Measurements from ENCODE around the gene LRRFIP1. TPM values are rescaled to one million over a fixed set of nuclear protein-coding genes. Genes with fewer than 3 reads are reported as not detected.

LRRFIP1 gene
- total RNA-seq, 1 donor from 2014 or later: 37.1 TPM

- Mint-ChIP-seq H3K4me1 (peaks cover 49% of the 10 kb centered on the region), H3K27ac (ENCODE audit: unreplicated experiment) (peak overlapping the region; percentile 75), H3K36me3 (ENCODE audit: low read depth) (no peaks in the 10 kb centered on the region), H3K9me3 (no peaks in the 10 kb centered on the region), H3K4me3 (peak overlapping the region; percentile 76), H3K27me3 (ENCODE audit: low read depth) (no peaks in the 10 kb centered on the region)
- no peak for TF ChIP-seq CTCF (conservative IDR thresholded peaks at IDR 0.05)
- no peak for DNase-seq (ENCODE audit: low read depth, low spot score)
Observed at GRCh38 chr2:237675316-237675715, 47.9 kb downstream of the LRRFIP1 start.

GRCh38 chr2:237680702-237681478, 53.5 kb downstream of the LRRFIP1 start:
- H3K9me3 Mint-ChIP-seq: no peaks in the 10 kb centered on the region
- H3K4me3 Mint-ChIP-seq: no peak overlapping the region
- peak overlapping the region; percentile 62 for H3K27ac Mint-ChIP-seq (ENCODE audit: unreplicated experiment)
- H3K36me3 Mint-ChIP-seq (ENCODE audit: low read depth): peaks cover 10% of the 10 kb centered on the region
- DNase-seq (ENCODE audit: low read depth, low spot score): no peak
- H3K4me1 Mint-ChIP-seq: peaks cover 16% of the 10 kb centered on the region
- H3K27me3 Mint-ChIP-seq (ENCODE audit: low read depth): no peaks in the 10 kb centered on the region
- TF ChIP-seq CTCF (conservative IDR thresholded peaks at IDR 0.05): no peak

DNA sequence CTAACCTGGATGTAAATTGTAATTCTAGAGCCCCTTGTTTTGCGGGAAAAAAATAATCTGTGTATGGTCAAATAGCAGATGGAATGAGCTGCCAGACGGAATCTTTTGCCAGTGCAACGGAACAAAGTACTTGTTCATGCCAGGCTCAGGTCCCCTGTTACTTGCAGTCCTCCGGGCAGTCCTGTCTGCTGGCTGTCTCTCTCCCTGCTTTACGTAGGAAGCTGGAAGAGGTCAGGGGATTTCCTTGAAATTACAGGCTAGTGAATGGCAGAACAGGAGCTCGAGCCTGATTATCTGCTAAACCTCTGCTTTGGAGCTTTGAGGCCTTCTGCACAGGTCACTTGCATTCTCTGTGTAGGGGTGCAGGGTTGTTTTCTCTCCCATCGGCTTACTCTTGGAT, 54.8 kb downstream of the LRRFIP1 start:
- H3K4me3 Mint-ChIP-seq: no peak overlapping the region

GRCh38 chr2:237682856-237683670, 55.7 kb downstream of the LRRFIP1 start:
- no peaks in the 10 kb centered on the region for H3K27me3 Mint-ChIP-seq (ENCODE audit: low read depth)
- peaks cover 12% of the 10 kb centered on the region for H3K36me3 Mint-ChIP-seq (ENCODE audit: low read depth)
- H3K4me3 Mint-ChIP-seq: no peak overlapping the region
- H3K4me1 Mint-ChIP-seq: peaks cover 11% of the 10 kb centered on the region
- H3K9me3 Mint-ChIP-seq: no peaks in the 10 kb centered on the region
- TF ChIP-seq CTCF (conservative IDR thresholded peaks at IDR 0.05): no peak
- no peak overlapping the region for H3K27ac Mint-ChIP-seq (ENCODE audit: unreplicated experiment)
- no peak for DNase-seq (ENCODE audit: low read depth, low spot score)

More for the DNA sequence above, 54.8 kb downstream of the LRRFIP1 start:
- Mint-ChIP-seq H3K4me1 (peaks cover 6% of the 10 kb centered on the region), H3K27ac (ENCODE audit: unreplicated experiment) (no peak overlapping the region), H3K36me3 (ENCODE audit: low read depth) (peaks cover 12% of the 10 kb centered on the region), H3K27me3 (ENCODE audit: low read depth) (no peaks in the 10 kb centered on the region), H3K9me3 (no peaks in the 10 kb centered on the region)
- TF ChIP-seq CTCF (conservative IDR thresholded peaks at IDR 0.05): no peak
- DNase-seq (ENCODE audit: low read depth, low spot score): no peak

GRCh38 chr2:237685408-237685807, 58.0 kb downstream of the LRRFIP1 start:
- Mint-ChIP-seq H3K27ac (ENCODE audit: unreplicated experiment) (no peak overlapping the region), H3K36me3 (ENCODE audit: low read depth) (peaks cover 12% of the 10 kb centered on the region), H3K9me3 (no peaks in the 10 kb centered on the region), H3K27me3 (ENCODE audit: low read depth) (no peaks in the 10 kb centered on the region), H3K4me3 (no peak overlapping the region), H3K4me1 (peaks cover 11% of the 10 kb centered on the region)
- DNase-seq (ENCODE audit: low read depth, low spot score): no peak
- peak; percentile 47 for TF ChIP-seq CTCF (conservative IDR thresholded peaks at IDR 0.05)

All from neural crest cell (in vitro differentiated cells).